ENCODE data around the gene AURKA.

GRCh38 chr20:56429941-56430340 is 37.9 kb upstream of the AURKA start:
- no peak for TF ChIP-seq CTCF (conservative IDR thresholded peaks at IDR 0.05; ENCODE audit: low read length)
- TF ChIP-seq EZH2phosphoT487 (IDR thresholded peaks at IDR 0.05; ENCODE audit: borderline replicate concordance, low read depth, low read length) = no peak

All from OCI-LY7 (cell line).